Right lobe of liver (tissue), 4 donors: ENCODE data around the gene ZFP30.

Source experiments
- POLR2A ChIP-seq: fragments of 450-650 bp; IDR thresholded peaks from one replicate; pipeline ENCODE4 v1.6.1; 2017; ENCODE audit warnings: antibody characterized with exemption, mild to moderate bottlenecking
- TF ChIP-seq, protein P1 (sequence below), 4 donors: fragments of 200-600 bp in 3 of 4; fragments of 450-650 bp in 1 of 4; IDR thresholded peaks; one replicate each; pipeline versions ENCODE4 v1.5.1 to v1.8.0; 2016 to 2022; ENCODE audit warnings: antibody characterized with exemption in 4 of 4, mild to moderate bottlenecking in 2 of 4
- donor health status: DM: no; HTN: no; CAD: no.
- donor health status: DM: no; HTN: no; CAD: no.
- donor health status: DM: no; HTN: yes; CAD: no.

GRCh38 chr19:37692956-37693620 lies 37.8 kb upstream of the ZFP30 start:
- TF ChIP-seq, protein P1, sequence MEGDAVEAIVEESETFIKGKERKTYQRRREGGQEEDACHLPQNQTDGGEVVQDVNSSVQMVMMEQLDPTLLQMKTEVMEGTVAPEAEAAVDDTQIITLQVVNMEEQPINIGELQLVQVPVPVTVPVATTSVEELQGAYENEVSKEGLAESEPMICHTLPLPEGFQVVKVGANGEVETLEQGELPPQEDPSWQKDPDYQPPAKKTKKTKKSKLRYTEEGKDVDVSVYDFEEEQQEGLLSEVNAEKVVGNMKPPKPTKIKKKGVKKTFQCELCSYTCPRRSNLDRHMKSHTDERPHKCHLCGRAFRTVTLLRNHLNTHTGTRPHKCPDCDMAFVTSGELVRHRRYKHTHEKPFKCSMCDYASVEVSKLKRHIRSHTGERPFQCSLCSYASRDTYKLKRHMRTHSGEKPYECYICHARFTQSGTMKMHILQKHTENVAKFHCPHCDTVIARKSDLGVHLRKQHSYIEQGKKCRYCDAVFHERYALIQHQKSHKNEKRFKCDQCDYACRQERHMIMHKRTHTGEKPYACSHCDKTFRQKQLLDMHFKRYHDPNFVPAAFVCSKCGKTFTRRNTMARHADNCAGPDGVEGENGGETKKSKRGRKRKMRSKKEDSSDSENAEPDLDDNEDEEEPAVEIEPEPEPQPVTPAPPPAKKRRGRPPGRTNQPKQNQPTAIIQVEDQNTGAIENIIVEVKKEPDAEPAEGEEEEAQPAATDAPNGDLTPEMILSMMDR (IDR thresholded peaks at IDR 0.05), result no peak
- no peak for TF ChIP-seq POLR2A
